K562 (cell line): ENCODE measurements around the gene TAOK2. TPM values are rescaled to one million over a fixed set of nuclear protein-coding genes. Genes with fewer than 3 reads are reported as not detected.

Source experiments
- ARID1B ChIP-seq: fragments of 450-650 bp; IDR thresholded peaks from 2 replicates; pipeline ENCODE4 v1.6.1; 2016; ENCODE audit warnings: antibody characterized with exemption, mild to moderate bottlenecking, inconsistent platforms
- ATF1 ChIP-seq, 2 experiments: fragments of 450-650 bp in 1 of 2; IDR thresholded peaks; 2 replicates each; pipeline ENCODE4 v1.6.1; 2016; ENCODE audit warnings: missing compliant biosample characterization in 1 of 2, missing genetic modification characterization in 1 of 2
- CBFB ChIP-seq: sonication (generic); formaldehyde crosslinking; IDR thresholded peaks from 2 replicates; pipeline ENCODE4 v1.4.0; 2020; ENCODE audit warnings: mild to moderate bottlenecking, missing genetic modification reagents
- DIDO1 ChIP-seq: fragments of 450-650 bp; IDR thresholded peaks from 2 replicates; pipeline ENCODE4 v1.6.1; 2016; ENCODE audit warnings: low read depth, missing biosample characterization, missing genetic modification characterization
- HBP1 ChIP-seq: fragments of 450-650 bp; formaldehyde crosslinking; IDR thresholded peaks from 2 replicates; pipeline ENCODE4 v1.4.0; 2022; ENCODE audit warnings: missing genetic modification characterization
- KLF13 ChIP-seq: fragments of 450-650 bp; IDR thresholded peaks from 2 replicates; pipeline ENCODE4 v1.6.1; 2016; ENCODE audit warnings: missing genetic modification characterization, low read depth, mild to moderate bottlenecking, missing compliant biosample characterization, moderate library complexity, borderline replicate concordance
- NFXL1 ChIP-seq: fragments of 450-650 bp; formaldehyde crosslinking; IDR thresholded peaks from 2 replicates; pipeline ENCODE4 v1.4.0; 2021; ENCODE audit warnings: mild to moderate bottlenecking
- NONO ChIP-seq, 2 experiments: fragments of 200-400 bp in 1 of 2; fragments of 450-650 bp in 1 of 2; formaldehyde crosslinking in 1 of 2; IDR thresholded peaks; 2 replicates each; pipeline ENCODE4 v1.6.1; 2017; ENCODE audit warnings: low read depth in 2 of 2, mild to moderate bottlenecking in 2 of 2, moderate library complexity in 2 of 2, low read length in 1 of 2
- PML ChIP-seq: IDR thresholded peaks from 2 replicates; pipeline ENCODE4 v1.6.1; 2012; ENCODE audit warnings: low read length, inconsistent platforms
- RBFOX2 ChIP-seq: fragments of 200-400 bp; formaldehyde crosslinking; IDR thresholded peaks from 2 replicates; pipeline ENCODE4 v1.6.1; 2017; ENCODE audit warnings: low read depth, mild to moderate bottlenecking, low read length, moderate library complexity
- SMARCA4 ChIP-seq: fragments of 450-650 bp; IDR thresholded peaks from 2 replicates; pipeline ENCODE4 v1.6.1; 2016
- SUPT5H ChIP-seq: fragments of 450-650 bp; IDR thresholded peaks from 2 replicates; pipeline ENCODE4 v1.6.1; 2016
- TAF9B ChIP-seq: fragments of 450-650 bp; IDR thresholded peaks from 2 replicates; pipeline ENCODE4 v1.6.1; 2018; ENCODE audit warnings: mild to moderate bottlenecking; ENCODE audit not compliant: partially characterized antibody
- TOE1 ChIP-seq, 2 experiments: fragments of 450-650 bp in 1 of 2; sonication (generic) in 1 of 2; formaldehyde crosslinking in 1 of 2; IDR thresholded peaks; 2 replicates each; pipeline versions ENCODE4 v1.7.1 to v1.8.0; 2016 to 2022; ENCODE audit warnings: borderline replicate concordance in 2 of 2, mild to moderate bottlenecking in 2 of 2, antibody characterized with exemption in 1 of 2, inconsistent platforms in 1 of 2, low read depth in 1 of 2, missing genetic modification reagents in 1 of 2, moderate library complexity in 1 of 2
- ZBTB40 ChIP-seq, 2 experiments: fragments of 450-650 bp in 1 of 2; sonication (generic) in 1 of 2; formaldehyde crosslinking in 1 of 2; IDR thresholded peaks; 2 replicates each; pipeline versions ENCODE4 v1.7.1 to v1.9.0; 2016 to 2022; ENCODE audit warnings: inconsistent platforms in 1 of 2, mild to moderate bottlenecking in 1 of 2, missing genetic modification reagents in 1 of 2
- ZNF143 ChIP-seq: sonication (generic); formaldehyde crosslinking; IDR thresholded peaks from 2 replicates; pipeline ENCODE4 v1.9.0; 2022; ENCODE audit warnings: mild to moderate bottlenecking, missing genetic modification reagents
- polyA plus RNA-seq, 8 experiments: library from polyadenylated mRNA; depleted of rRNA in 4 of 8; stranded (reverse) in 5 of 8; unstranded in 3 of 8; fragments of >200 nt; fragmentation: Nextera tagmentation in 2 of 8; fragmentation: Illumina TruSeq in 1 of 8; extraction: Ambion mirVana in 2 of 8; extraction: Trizol in 1 of 8; gene quantifications; 2 replicates each; pipeline versions ENCODE4 v1.2.1 to v1.2.3, GENCODE V29; 2011 to 2014; ENCODE audit warnings: inconsistent platforms in 1 of 8, missing spikeins in 1 of 8
- total RNA-seq, 7 experiments: library from RNA; depleted of rRNA in 6 of 7; stranded (reverse); fragments of >200 nt in 6 of 7; fragmentation: Illumina TruSeq in 2 of 7; extraction: Trizol in 2 of 7; gene quantifications; 2 replicates each; pipeline versions ENCODE4 v1.2.1 to v1.2.3, GENCODE V29; 2011 to 2021; ENCODE audit warnings: low replicate concordance in 1 of 7

Gene TAOK2
- total and polyA plus RNA-seq, 9 of the 15 experiments (the other 6 are each of a cell fraction or from before 2014, with no cell fraction given): 0.10 to 41.8 (median 13.7) TPM

- peak; percentile 33; the same call in 1 of the 2 replicates for TF ChIP-seq ZBTB40 (IDR thresholded peaks at IDR 0.05)
- no peak for TF ChIP-seq ZBTB40 (CRISPR knock-in tag; IDR thresholded peaks at IDR 0.05)
- TF ChIP-seq RBFOX2: peak; percentile 87
- 0 out of 2 replicates have a peak, but pooled peaks have one; percentile 38 for TF ChIP-seq CBFB (CRISPR knock-in tag)
- peak; percentile 45 for TF ChIP-seq SMARCA4
- TF ChIP-seq TOE1 (IDR thresholded peaks at IDR 0.05; ENCODE audit: borderline replicate concordance): peak; percentile 81; the same call in 1 of the 2 replicates
- no peak for TF ChIP-seq TOE1 (CRISPR knock-in tag; IDR thresholded peaks at IDR 0.05; ENCODE audit: borderline replicate concordance, low read depth)
- peak in 1 of 2 experiments; percentile 98; a peak in 2 of 4 replicates for TF ChIP-seq NONO (IDR thresholded peaks at IDR 0.05; ENCODE audit: low read depth in 2 of 2, low read length in 1 of 2)
- TF ChIP-seq PML: peak; percentile 28; the same call in 1 of the 2 replicates
- TF ChIP-seq ATF1 (CRISPR knock-in tag; IDR thresholded peaks at IDR 0.05): no peak
- peak; percentile 87 for TF ChIP-seq ATF1 (tag; IDR thresholded peaks at IDR 0.05)
- TF ChIP-seq HBP1: no peak
- TF ChIP-seq ARID1B: no peak
- no peak for TF ChIP-seq DIDO1 (tag)
- TF ChIP-seq SUPT5H: peak; percentile 74
- no peak for TF ChIP-seq NFXL1
- TF ChIP-seq TAF9B: peak; percentile 30
- TF ChIP-seq ZNF143 (CRISPR knock-in tag): no peak
- TF ChIP-seq KLF13 (tag): peak; percentile 70; the same call in 1 of the 2 replicates
These were observed 12.0 kb upstream of the TAOK2 start, which contains the start of gene TMEM219 (continued) for GRCh38 chr16:29961479-29962343.
